Activated CD8-positive, alpha-beta memory T cell treated with anti-CD3 and anti-CD28 coated beads, Interleukin-2, amount 50 U/mL, for 1 hour (primary cell): ENCODE data around the gene SHANK1.

ENCODE experiments used
- DNase-seq: peaks from one replicate; pipeline ENCODE4 v3.0.0-alpha.2; 2020; ENCODE audit errors: extremely low read depth

The SHANK1 gene

DNA sequence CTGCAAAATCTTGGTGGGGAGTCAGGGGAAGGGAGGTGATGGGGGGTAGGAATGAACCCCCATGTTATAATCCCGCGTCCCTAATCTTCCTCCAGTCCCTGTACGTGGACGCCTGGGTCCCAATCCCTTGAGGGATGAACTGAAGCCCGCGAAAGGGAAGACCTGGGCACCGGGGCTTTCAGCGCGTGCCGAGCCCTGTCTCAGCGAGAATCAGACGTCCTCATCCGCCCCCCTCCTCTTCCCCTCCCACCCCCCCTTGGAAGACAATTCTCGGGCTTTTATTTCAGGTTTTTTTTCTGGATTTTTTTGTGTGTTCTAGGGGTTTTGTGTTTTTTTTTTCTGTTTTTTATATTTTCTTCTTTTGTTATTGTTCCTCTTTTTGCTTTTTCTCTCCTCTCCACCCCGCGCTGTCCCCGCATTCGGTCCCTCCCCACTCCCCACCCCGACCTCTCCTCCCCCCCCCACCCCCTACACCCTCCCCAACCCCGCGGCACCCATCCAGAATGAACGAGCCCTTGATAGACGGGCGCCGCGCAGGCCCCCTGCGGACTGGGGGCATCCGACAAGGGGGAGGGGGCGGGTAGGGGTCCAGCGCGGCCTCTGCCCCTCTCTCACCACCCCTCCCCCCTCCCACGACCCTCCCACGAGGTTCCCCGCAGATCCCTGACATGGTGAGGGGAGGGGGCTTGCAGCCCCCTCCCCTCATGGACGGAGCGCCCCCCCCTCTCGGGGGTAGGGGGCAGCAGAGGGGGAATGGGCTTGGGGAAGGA is 60.1 kb downstream of the SHANK1 start:
- no peak for DNase-seq

DNA sequence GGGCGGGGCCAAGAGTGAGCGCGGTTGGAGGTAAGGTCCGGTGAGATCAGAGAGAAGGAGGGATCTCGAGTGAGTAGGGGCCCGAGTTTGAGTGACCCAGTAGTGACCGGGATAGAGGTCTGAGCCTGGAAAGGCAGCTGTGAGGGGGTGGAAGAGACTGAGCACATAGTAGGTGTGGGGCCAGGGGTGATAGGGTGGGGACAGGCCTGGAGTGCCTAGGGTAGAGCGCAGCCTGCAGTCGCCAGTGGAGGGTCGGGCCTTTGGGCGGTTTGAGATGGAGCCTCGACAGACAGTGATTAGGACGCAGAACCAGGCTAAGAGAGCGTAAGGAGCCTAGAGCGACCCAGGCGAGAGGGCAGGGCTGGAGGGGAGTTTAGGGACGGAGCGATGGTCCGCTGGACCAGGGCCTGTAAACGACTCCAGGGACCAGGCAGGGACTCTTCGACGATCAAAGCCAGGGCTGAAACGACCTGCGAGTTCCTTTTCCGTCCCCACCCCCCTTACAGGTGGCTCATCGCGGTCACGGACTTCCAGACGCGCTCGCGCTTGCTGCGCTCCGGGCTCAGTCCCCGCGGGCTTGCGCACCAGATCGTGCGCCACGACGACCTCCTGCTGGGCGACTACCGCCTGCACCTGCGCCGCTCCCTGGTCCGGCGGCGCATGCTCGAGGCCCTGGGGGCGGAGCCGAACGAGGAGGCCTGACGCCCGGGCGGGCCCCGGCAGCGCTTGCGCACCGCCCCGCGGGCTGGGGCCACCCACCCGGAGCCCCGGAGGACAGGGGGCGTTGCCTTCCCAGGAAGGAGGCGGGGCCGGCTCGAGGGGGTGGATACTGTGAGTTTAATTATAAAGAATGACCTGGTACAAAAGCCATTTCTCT is 60.9 kb downstream of the SHANK1 start:
- peak; percentile 31 for DNase-seq

DNA sequence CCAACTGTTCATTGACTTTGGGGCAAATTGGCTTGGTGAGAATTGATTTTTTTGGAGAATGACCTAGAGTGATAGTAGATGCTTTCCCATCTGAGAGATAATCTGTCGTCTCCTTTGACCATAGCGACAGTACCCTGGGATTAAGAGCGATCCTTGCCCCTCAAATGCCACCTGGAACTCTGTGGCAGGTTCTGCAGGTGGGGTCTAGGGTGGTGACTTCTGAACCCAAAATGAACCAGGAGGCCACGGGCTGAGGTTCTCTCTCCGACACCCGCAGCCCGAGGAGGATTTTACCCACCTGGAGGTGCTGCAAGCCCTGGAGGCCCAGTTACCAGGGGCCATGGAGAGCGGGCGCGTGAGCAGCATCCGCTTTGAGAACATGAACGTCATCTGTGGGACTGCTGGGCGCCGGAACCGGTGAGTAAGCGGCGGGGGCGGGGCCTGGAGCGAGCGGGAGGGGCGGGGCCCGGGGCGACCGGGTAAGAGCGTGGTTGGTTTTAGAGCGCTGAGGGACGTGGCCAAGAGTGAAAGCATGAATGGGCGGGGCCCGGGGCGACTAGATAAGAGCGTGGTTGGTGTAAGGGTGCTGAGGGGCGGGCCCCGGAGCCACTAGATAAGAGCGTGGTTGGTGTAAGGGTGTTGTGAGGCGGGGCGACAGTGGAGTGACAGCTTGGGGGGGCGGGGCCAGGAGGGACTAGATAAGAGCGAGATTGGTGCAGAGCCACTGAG is 61.7 kb downstream of the SHANK1 start:
- peak; percentile 63 for DNase-seq

GRCh38 chr19:50657222-50657669 is 62.4 kb downstream of the SHANK1 start:
- no peak for DNase-seq

GRCh38 chr19:50654882-50655281 is 64.7 kb downstream of the SHANK1 start:
- no peak for DNase-seq

DNA sequence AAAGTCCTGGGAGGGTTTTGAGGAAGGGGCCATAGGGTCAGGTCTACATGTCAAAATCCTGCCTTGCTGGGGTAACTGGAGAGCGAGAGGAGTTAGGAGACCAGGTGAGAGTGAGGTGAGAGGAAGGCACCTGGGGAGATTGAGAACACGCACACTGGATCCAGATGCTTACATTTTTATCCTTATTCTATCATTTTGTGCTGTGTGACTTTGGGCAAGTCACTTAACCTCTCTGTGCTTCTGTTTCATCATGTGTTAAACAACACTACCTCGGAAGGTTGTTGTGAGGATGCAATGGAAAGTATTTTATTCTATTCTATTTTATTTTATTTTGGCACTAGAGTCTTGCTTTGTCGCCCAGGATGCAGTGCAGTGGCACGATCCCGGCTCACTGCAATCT is 66.9 kb downstream of the SHANK1 start:
- DNase-seq = no peak

GRCh38 chr19:50651174-50651573 is 68.4 kb downstream of the SHANK1 start:
- no peak for DNase-seq

- no peak for DNase-seq
Observed at GRCh38 chr19:50649433-50650391, 69.9 kb downstream of the SHANK1 start, which contains the start of gene C19orf81. Gene C19orf81, plus strand, starts transcription at chr19:50649445. Its CDS starts 0 bp downstream, at chr19:50649445.

GRCh38 chr19:50648659-50649058 is 70.9 kb downstream of the SHANK1 start:
- no peak for DNase-seq

GRCh38 chr19:50647879-50648615 is 71.6 kb downstream of the SHANK1 start:
- DNase-seq = no peak

DNA sequence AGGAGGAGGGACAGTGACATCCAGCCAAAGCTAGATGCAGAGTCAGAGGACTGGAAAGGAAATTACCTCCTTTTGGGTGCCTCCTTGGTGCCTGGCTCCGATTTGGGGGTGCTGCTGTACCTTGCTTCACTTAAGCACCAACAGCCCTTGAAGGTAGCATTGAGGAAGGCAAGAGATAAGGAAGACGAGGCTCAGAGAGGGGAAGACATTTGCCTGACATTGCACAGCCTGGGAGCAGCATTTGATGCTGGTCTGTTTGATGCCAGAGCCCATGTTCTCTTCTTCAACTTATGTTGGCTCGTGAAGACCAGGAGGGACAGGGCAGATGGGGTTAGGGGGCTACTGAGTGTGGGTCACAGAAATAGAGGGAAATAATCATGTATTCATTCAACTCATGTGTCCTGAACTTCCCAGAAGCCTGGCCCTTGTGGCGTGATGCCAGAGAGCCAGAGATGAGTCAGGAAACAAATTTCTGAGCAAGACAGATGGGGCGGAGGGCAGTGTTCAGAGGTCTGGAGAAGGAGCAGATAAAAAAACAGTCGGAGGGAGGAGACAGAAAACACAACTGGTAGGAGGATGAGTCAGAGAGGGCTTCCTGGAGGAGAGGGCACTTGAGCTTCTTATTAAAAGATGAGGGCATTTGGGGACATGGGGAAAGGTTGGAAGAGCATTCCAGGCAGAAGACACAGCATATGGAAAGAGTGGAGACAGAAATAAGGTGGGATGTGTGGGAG is 73.4 kb downstream of the SHANK1 start:
- DNase-seq = no peak

DNA sequence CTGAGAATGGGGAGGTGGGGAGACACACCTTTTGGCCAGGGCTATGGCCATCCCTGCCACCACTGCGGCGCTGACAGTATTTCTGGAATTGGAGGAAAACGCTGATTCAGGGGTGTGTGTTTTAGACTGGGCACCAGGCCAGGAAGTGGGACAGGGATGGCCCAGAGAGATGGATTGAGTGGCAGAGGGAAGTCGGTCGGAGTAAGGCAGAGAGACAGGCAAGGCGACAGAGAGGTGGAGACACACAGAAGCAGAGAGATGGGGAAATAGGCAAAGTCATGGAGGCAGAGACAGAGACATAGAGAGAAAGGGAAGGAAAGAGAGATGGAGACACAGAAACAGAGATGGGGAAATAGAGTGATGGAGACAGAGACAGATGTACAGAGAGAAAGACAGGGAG is 74.5 kb downstream of the SHANK1 start:
- DNase-seq = no peak

- no peak for DNase-seq
Observed at GRCh38 chr19:50644315-50644915, 75.2 kb downstream of the SHANK1 start.

GRCh38 chr19:50640368-50640767 is 79.2 kb downstream of the SHANK1 start:
- no peak for DNase-seq

- no peak for DNase-seq
Observed at GRCh38 chr19:50639121-50640112, 80.2 kb downstream of the SHANK1 start, which contains the start of gene SYT3. Gene SYT3, minus strand, starts transcription at chr19:50639881. Its CDS starts 2,470 bp downstream, at chr19:50637411.

DNA sequence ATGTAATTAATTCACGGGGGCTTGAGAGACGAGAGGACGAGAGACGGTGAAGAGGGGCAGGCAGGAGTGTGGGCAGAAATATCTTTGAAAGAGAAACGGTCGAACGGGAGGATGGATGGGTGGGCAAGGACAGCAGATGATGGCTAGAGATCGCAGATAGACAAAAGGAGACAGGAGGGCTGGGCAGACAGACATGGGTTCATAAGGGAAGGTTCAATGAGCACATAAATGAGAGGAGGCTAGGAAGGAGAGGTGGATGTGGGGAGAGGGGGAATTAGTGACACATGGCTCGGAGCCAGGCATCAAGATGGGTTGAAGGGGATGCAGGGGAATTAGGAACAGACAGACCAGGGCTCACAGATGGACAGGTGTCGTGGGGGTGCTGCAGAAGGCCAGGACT is 81.0 kb downstream of the SHANK1 start:
- no peak for DNase-seq

DNA sequence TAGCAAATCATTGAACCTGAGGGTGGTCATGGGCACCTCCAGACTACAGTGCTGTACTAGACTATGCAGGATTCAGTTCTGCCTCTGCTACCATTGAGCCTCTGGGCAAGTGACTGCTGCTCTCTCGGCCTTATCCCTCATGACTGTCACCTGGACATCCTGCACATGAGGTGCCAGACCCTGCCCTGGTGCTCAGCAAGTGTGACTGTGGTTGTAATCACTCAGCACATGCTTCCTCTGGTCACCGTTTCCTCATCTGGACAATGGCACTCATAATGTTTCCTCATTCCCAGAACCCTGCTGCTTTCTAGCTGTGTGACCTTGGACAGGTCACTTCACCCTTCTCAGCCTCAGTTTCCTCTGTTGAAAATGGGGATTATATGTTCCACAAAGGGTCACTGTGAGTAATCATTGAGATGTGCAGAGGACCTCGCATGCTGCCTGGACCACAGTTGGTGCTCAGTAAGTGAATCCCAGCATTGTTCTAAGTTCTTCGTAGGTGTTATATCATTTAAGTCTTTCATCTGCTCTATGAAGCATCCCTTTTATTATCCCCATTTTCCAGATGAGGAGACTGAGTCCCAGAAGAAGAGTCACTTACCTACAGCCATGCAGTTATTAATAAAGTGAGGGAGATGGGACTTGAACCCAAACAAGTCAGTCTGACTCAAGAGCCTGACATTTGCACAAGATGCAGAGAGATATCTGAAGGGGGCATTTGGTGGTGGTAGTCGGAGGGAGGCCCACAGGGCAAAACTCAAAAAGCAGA is 83.1 kb downstream of the SHANK1 start:
- DNase-seq = no peak
